Liver (tissue), 3 donors: ENCODE data around the gene AGA.

Experiments used
- ATF3 ChIP-seq: IDR thresholded peaks from 2 replicates; pipeline ENCODE4 v1.6.1; 2016; ENCODE audit warnings: antibody characterized with exemption
- CTCF ChIP-seq: fragments of 150-350 bp; IDR thresholded peaks from 2 replicates; pipeline ENCODE4 v1.5.1; 2017; ENCODE audit warnings: improper control_type of control experiment, low read depth, low read length; ENCODE audit not compliant: missing input control
- JUND ChIP-seq, 2 donors: IDR thresholded peaks; 2 replicates each; pipeline ENCODE4 v1.6.1; 2016; ENCODE audit warnings: antibody characterized with exemption in 2 of 2
- MAX ChIP-seq: IDR thresholded peaks from 2 replicates; pipeline ENCODE4 v1.6.1; 2016; ENCODE audit warnings: antibody characterized with exemption
- NR2F2 ChIP-seq: IDR thresholded peaks from 2 replicates; pipeline ENCODE4 v1.6.1; 2016; ENCODE audit warnings: antibody characterized with exemption
- RAD21 ChIP-seq, 2 donors: IDR thresholded peaks; 2 replicates each; pipeline ENCODE4 v1.6.1; 2016; ENCODE audit warnings: antibody characterized with exemption in 2 of 2, mild to moderate bottlenecking in 2 of 2
- REST ChIP-seq: IDR thresholded peaks from 2 replicates; pipeline ENCODE4 v1.6.1; 2016; ENCODE audit warnings: antibody characterized with exemption, mild to moderate bottlenecking
- TAF1 ChIP-seq: conservative IDR thresholded peaks from 2 replicates; pipeline ENCODE4 v1.6.1; 2016; ENCODE audit warnings: antibody characterized with exemption, mild to moderate bottlenecking
- YY1 ChIP-seq: IDR thresholded peaks from 2 replicates; pipeline ENCODE4 v1.6.1; 2016; ENCODE audit warnings: antibody characterized with exemption, mild to moderate bottlenecking
- ZBTB33 ChIP-seq: IDR thresholded peaks from 2 replicates; pipeline ENCODE4 v1.6.1; 2016; ENCODE audit warnings: antibody characterized with exemption
- donor health status: healthy.
- donor health status: healthy.

- TF ChIP-seq CTCF = no peak
- TF ChIP-seq TAF1 = peak; percentile 24
- peak; percentile 99 for TF ChIP-seq ZBTB33
- TF ChIP-seq NR2F2 = no peak
- no peak for TF ChIP-seq JUND (IDR thresholded peaks at IDR 0.05)
- no peak for TF ChIP-seq ATF3
- peak; percentile 11 to 32 for TF ChIP-seq RAD21 (IDR thresholded peaks at IDR 0.05)
- no peak for TF ChIP-seq MAX
- peak; percentile 78 for TF ChIP-seq YY1
- peak; percentile 20 for TF ChIP-seq REST
These were observed at the start of gene AGA for GRCh38 chr4:177441803-177442622.
